GM12891 (cell line): ENCODE results near the gene ACSL3.

ENCODE experiments used
- POLR2A ChIP-seq: IDR thresholded peaks from 2 replicates; pipeline ENCODE4 v1.6.1; 2011; ENCODE audit warnings: low read depth, low read length, control low read depth
- POLR2AphosphoS5 ChIP-seq: IDR thresholded peaks from 2 replicates; pipeline ENCODE4 v1.6.1; 2011; ENCODE audit warnings: low read depth, low read length, control low read depth
- TAF1 ChIP-seq: IDR thresholded peaks from 2 replicates; pipeline ENCODE4 v1.6.1; 2011; ENCODE audit warnings: low read depth, low read length, control low read depth

DNA sequence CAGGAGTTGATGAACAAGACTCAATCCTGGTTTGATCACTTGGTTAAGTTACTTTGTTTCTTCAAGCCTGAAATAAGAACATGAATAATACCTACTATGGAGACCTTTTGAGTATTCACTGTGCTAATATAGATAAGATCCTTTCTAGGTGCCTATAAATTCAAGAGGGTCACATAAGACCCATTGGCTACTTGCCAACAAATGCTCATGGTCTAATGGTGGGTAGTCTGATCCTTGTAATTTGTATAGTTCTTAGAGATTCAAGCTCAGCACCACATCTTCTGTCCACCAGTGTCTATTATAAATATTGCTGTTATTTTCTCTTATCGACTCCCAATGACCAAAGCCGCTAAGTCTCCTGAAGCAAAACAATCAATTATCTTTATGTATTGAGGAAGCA lies 27.4 kb upstream of the ACSL3 start:
- no peak for TF ChIP-seq POLR2AphosphoS5
- TF ChIP-seq POLR2A, result no peak
- no peak for TF ChIP-seq TAF1
